Stimulated activated naive CD8-positive, alpha-beta T cell treated with anti-CD3 and anti-CD28 coated beads, Interleukin-15, Interleukin-2, amounts not matched to agents 100 ng/mL and 50 ng/mL, for 24 hours (primary cell): Measurements from ENCODE around the gene LRP4.

Experiments used
- H3K27ac Mint-ChIP-seq: one replicate; pipeline ENCODE4 v1.8.0; 2021; ENCODE audit warnings: mild to moderate bottlenecking, mixed read lengths
- H3K27me3 Mint-ChIP-seq: one replicate; pipeline ENCODE4 v1.8.0; 2021; ENCODE audit warnings: mixed read lengths
- H3K36me3 Mint-ChIP-seq: one replicate; pipeline ENCODE4 v1.8.0; 2021; ENCODE audit warnings: low read depth, mixed read lengths
- H3K4me1 Mint-ChIP-seq: one replicate; pipeline ENCODE4 v1.8.0; 2021; ENCODE audit warnings: low read depth, mixed read lengths
- H3K4me3 Mint-ChIP-seq: one replicate; pipeline ENCODE4 v1.8.0; 2021; ENCODE audit warnings: mild to moderate bottlenecking, mixed read lengths
- H3K9me3 Mint-ChIP-seq: one replicate; pipeline ENCODE4 v1.8.0; 2021; ENCODE audit warnings: mixed read lengths

Gene LRP4

DNA sequence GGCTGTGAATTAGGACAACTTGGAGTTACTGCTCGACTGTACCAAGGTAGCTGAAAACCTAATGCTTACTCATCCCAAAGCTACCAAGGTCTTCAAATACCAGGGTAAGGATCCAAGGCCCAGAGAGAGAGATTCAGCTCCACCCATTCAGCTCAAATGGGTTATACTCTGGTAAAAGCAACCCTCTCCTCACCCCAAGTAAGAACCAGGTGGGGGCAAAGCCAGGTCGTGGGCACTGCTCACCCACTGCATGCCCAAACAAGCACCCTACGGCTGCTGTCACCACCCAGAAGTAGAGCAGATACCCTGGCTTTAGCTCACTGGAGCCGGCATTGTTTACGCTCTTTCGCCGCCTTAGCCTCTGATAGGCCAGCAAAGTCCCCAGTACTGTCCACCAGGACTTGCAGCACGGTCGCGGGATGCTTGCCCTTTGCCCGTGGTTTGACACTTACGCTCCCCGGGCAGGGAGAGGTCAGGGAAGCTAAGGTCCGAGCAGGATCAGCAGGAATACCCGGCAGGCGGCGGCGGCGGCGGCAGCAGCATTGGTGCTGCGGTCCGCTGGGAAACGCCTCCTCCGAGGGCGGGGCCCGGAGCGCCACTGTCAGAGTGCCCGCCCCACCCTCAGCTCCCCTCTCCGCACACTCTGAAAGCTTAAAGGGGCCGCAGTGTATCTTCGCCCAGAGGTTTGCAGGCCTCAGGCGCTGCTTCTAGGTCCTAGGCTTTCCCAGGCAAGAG, 91.9 kb downstream of the LRP4 start:
- H3K4me1 Mint-ChIP-seq: peaks cover 22% of the 10 kb centered on the region

DNA sequence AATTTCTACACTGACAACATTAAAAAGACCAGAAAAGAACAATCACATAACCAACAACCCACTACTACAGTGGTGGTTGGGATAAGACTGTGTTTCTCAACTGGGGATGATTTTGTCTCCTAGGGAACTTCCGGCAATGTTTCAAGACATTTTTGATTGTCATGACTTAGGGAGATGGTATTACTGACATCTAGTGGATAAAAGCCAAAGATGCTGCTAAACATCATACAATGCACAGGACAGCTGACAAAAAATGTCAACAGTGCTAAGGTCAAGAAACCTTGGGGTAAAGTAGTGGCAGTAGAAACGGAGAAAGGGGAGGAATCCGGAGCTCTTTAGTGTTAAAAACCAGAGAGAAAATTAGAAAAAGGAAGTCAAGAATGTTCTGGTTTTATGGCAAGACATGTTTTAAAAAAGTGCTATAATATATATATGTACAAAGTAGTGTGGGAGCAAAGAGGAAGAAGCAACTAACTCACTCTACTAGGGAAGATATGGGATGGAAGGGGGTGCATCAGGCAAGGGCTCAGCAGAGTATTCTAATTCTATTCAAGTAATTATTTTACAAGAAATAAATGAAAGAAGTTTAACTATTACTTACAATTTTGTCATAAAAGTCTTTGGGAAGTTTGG, 109.4 kb downstream of the LRP4 start:
- peaks cover 63% of the 10 kb centered on the region for H3K36me3 Mint-ChIP-seq
- H3K27me3 Mint-ChIP-seq: no peaks in the 10 kb centered on the region
- no peaks in the 10 kb centered on the region for H3K9me3 Mint-ChIP-seq
- H3K4me3 Mint-ChIP-seq: no peak overlapping the region
- H3K4me1 Mint-ChIP-seq: no peaks in the 10 kb centered on the region
- H3K27ac Mint-ChIP-seq: no peak overlapping the region

More for the DNA sequence above, 91.9 kb downstream of the LRP4 start:
- Mint-ChIP-seq H3K9me3 (no peaks in the 10 kb centered on the region), H3K36me3 (peaks cover 4% of the 10 kb centered on the region), H3K27ac (no peak overlapping the region), H3K4me3 (peak overlapping the region; percentile 75), H3K27me3 (no peaks in the 10 kb centered on the region)
